GM10248 (cell line): ENCODE measurements around the gene USB1.

Experiments used
- CTCF ChIA-PET: fragments of 300-600 bp; sonication (Branson Sonifier 250); formaldehyde crosslinking; extraction: SDS; loops from one replicate; lab custom pipeline; 2021; ENCODE audit warnings: antibody characterized with exemption; lab: Yijun Ruan, JAX
- POLR2A ChIA-PET: fragments of 350-650 bp; sonication (Branson Sonifier 250); formaldehyde crosslinking; extraction: SDS; loops from one replicate; lab custom pipeline; 2020; ENCODE audit warnings: antibody characterized with exemption; lab: Yijun Ruan, JAX
- DNase-seq: peaks from one replicate; pipeline ENCODE4 v3.0.0; 2012; ENCODE audit errors: extremely low spot score
- CTCF ChIP-seq: IDR thresholded peaks from 2 replicates; pipeline ENCODE4 v1.5.1; 2012; ENCODE audit warnings: mild to moderate bottlenecking, low read depth; ENCODE audit errors: extremely low read depth, missing control alignments, control extremely low read depth

Gene USB1

GRCh38 chr16:57960826-57961472 is 40.3 kb upstream of the USB1 start:
- ChIA-PET CTCF (no interaction called here), POLR2A (no interaction called here)
- DNase-seq, result no peak
- TF ChIP-seq CTCF, result no peak

- TF ChIP-seq CTCF, result no peak
- ChIA-PET CTCF (interaction anchor here (0.8 kb wide), 1 partner anchor 9 kb away, joined by 3 read pairs; no protein-coding TSS in a partner anchor), POLR2A (no interaction called here)
- no peak for DNase-seq
Observed at GRCh38 chr16:57961538-57961937, 39.7 kb upstream of the USB1 start.

- CTCF ChIA-PET, result interaction anchor here (0.8 kb wide), 1 partner anchor 9 kb away, joined by 3 read pairs; no protein-coding TSS in a partner anchor
- POLR2A ChIA-PET, result no interaction called here
- DNase-seq, result no peak
- TF ChIP-seq CTCF, result no peak
Observed at GRCh38 chr16:57962046-57962445, 39.2 kb upstream of the USB1 start.

GRCh38 chr16:57962756-57963155 is 38.5 kb upstream of the USB1 start:
- CTCF ChIA-PET, result no interaction called here
- TF ChIP-seq CTCF, result no peak
- DNase-seq, result no peak
- POLR2A ChIA-PET, result no interaction called here

GRCh38 chr16:57964157-57964700 is 37.0 kb upstream of the USB1 start:
- POLR2A ChIA-PET, result no interaction called here
- no peak for TF ChIP-seq CTCF
- no peak for DNase-seq
- CTCF ChIA-PET, result interaction anchor here (1.3 kb wide), 1 partner anchor 58 kb away, joined by 3 read pairs; no protein-coding TSS in a partner anchor

GRCh38 chr16:57966204-57966771 is 34.9 kb upstream of the USB1 start:
- CTCF ChIA-PET, result interaction anchor here (0.9 to 1.6 kb wide), 2 partner anchors 10 to 12 kb away, joined by 3 read pairs; a partner anchor contains a TSS
- no peak for TF ChIP-seq CTCF
- DNase-seq, result no peak
- POLR2A ChIA-PET, result no interaction called here
